NB4 (cell line): ENCODE data around the gene EIPR1.

Source experiments
- DNase-seq: peaks from one replicate; pipeline ENCODE4 v3.0.0; 2010; ENCODE audit warnings: low read depth
- H3K4me3 ChIP-seq: one replicate; pipeline ENCODE4 v1.5.1; 2011; ENCODE audit warnings: mild to moderate bottlenecking, low read depth, low read length, moderate library complexity
- CTCF ChIP-seq: IDR thresholded peaks from one replicate; pipeline ENCODE4 v1.5.1; 2012; ENCODE audit warnings: low read depth, low read length
- MAX ChIP-seq: IDR thresholded peaks from 2 replicates; pipeline ENCODE4 v1.6.1; 2011; ENCODE audit warnings: low read depth, low read length
- MYC ChIP-seq: IDR thresholded peaks from 2 replicates; pipeline ENCODE4 v1.6.1; 2011; ENCODE audit warnings: low read depth, low read length
- POLR2A ChIP-seq: IDR thresholded peaks from 2 replicates; pipeline ENCODE4 v1.6.1; 2011; ENCODE audit warnings: mild to moderate bottlenecking; ENCODE audit not compliant: insufficient read length; ENCODE audit errors: extremely low read depth

EIPR1 gene

GRCh38 chr2:3294069-3294468 is 83.5 kb downstream of the EIPR1 start:
- no peak for TF ChIP-seq MAX
- TF ChIP-seq POLR2A, result no peak
- TF ChIP-seq MYC, result no peak
- no peak for DNase-seq
- H3K4me3 ChIP-seq, result no peak overlapping the region

- H3K4me3 ChIP-seq, result no peak overlapping the region
- no peak for DNase-seq
- TF ChIP-seq MYC, result no peak
These were observed 84.4 kb downstream of the EIPR1 start for GRCh38 chr2:3293221-3293620.

GRCh38 chr2:3292416-3292815 is 85.2 kb downstream of the EIPR1 start:
- H3K4me3 ChIP-seq, result no peak overlapping the region
- no peak for DNase-seq
- TF ChIP-seq CTCF (no peak), POLR2A (no peak), MYC (no peak), MAX (no peak)

- no peak for TF ChIP-seq POLR2A
- TF ChIP-seq MYC, result no peak
- TF ChIP-seq MAX, result no peak
- TF ChIP-seq CTCF, result no peak
- no peak for DNase-seq
- no peak overlapping the region for H3K4me3 ChIP-seq
These were observed 85.9 kb downstream of the EIPR1 start for GRCh38 chr2:3291750-3292149.

- no peak for TF ChIP-seq POLR2A
- no peak for TF ChIP-seq MYC
- no peak for TF ChIP-seq MAX
- TF ChIP-seq CTCF, result no peak
- DNase-seq, result no peak
These were observed 86.5 kb downstream of the EIPR1 start for GRCh38 chr2:3291113-3291512.

GRCh38 chr2:3290655-3291054 is 87.0 kb downstream of the EIPR1 start:
- TF ChIP-seq CTCF, result no peak
- no peak for TF ChIP-seq MYC
- TF ChIP-seq MAX, result no peak
- no peak for TF ChIP-seq POLR2A
- H3K4me3 ChIP-seq, result no peak overlapping the region
- DNase-seq, result no peak

More at GRCh38 chr2:3291113-3291512, 86.5 kb downstream of the EIPR1 start:
- no peak overlapping the region for H3K4me3 ChIP-seq

GRCh38 chr2:3289971-3290370 is 87.6 kb downstream of the EIPR1 start:
- TF ChIP-seq CTCF (no peak), MYC (no peak), POLR2A (no peak), MAX (no peak)
- no peak overlapping the region for H3K4me3 ChIP-seq
- no peak for DNase-seq
